Spinal cord (tissue), 10 donors: ENCODE data around the gene TEK. TPM values are rescaled to one million over a fixed set of nuclear protein-coding genes. Genes with fewer than 3 reads are reported as not detected.
A peak's percentile ranks its signal among the peaks of the same experiment; 100 is the strongest.

Experiments used
- DNase-seq, 6 donors: peaks; one replicate each; pipeline versions ENCODE4 v3.0.0 to v3.0.0-alpha.2; 2013 to 2015; ENCODE audit warnings: low spot score in 6 of 6, low read depth in 4 of 6
- H3K27ac ChIP-seq: one replicate; pipeline ENCODE4 v1.5.1; 2013; ENCODE audit warnings: low read depth, low read length, control low read depth
- H3K27me3 ChIP-seq: one replicate; pipeline ENCODE4 v1.6.1; 2013; ENCODE audit warnings: low read length; ENCODE audit not compliant: control insufficient read depth, insufficient read depth
- H3K36me3 ChIP-seq: one replicate; pipeline ENCODE4 v1.6.1; 2013; ENCODE audit warnings: low read length; ENCODE audit not compliant: control insufficient read depth, insufficient read depth
- H3K4me1 ChIP-seq: one replicate; pipeline ENCODE4 v1.6.1; 2013; ENCODE audit warnings: low read length; ENCODE audit not compliant: control insufficient read depth, insufficient read depth
- H3K4me3 ChIP-seq: one replicate; pipeline ENCODE4 v1.5.1; 2013; ENCODE audit warnings: low read depth, low read length, control low read depth
- H3K9me3 ChIP-seq: one replicate; pipeline ENCODE4 v1.6.1; 2013; ENCODE audit warnings: low read length; ENCODE audit not compliant: control insufficient read depth, insufficient read depth
- WGBS: methylation state at CpG from one replicate; pipeline ENCODE4 v1.1.5; 2013; ENCODE audit warnings: missing lambda C conversion rate; ENCODE audit not compliant: insufficient coverage; 5-methylcytosine and 5-hydroxymethylcytosine counted together
- long read RNA-seq, 4 donors: transcript quantifications; one replicate each; lab custom pipeline, GENCODE V29; 2026
- polyA plus RNA-seq, 2 donors: library from polyadenylated mRNA; unstranded; fragments of 120-200 nt; gene quantifications; one replicate each; pipeline ENCODE4 v1.2.1, GENCODE V29; 2013; ENCODE audit not compliant: insufficient read length in 2 of 2
- total RNA-seq, 2 donors: library from RNA; depleted of rRNA in 1 of 2; stranded (reverse); fragments of 120-200 nt in 1 of 2; fragments of >200 nt in 1 of 2; gene quantifications; one replicate each; pipeline versions ENCODE4 v1.2.3 to v1.2.4, GENCODE V29; 2013 to 2014
- donor health status: healthy.

TEK gene
- 10 to 100 TPM; 15.8 to 39.0 TPM for total RNA-seq
- 10 to 100 TPM; 12.0 to 13.4 TPM for polyA plus RNA-seq
- long read RNA-seq, donor 1, full-length matches to known transcripts = 1 of 9 reads
- long read RNA-seq, donor 1, partial matches to known transcripts = 8 of 9 reads
- long read RNA-seq, donor 1, other reads (novel, unspliced or antisense) = 0 of 9 reads
- long read RNA-seq, donor 2 = 0 reads
- long read RNA-seq, donor 3 = 0 reads
- long read RNA-seq, donor 4, full-length matches to known transcripts = 1 of 1 reads
- long read RNA-seq, donor 4, partial matches to known transcripts = 0 of 1 reads
- long read RNA-seq, donor 4, other reads (novel, unspliced or antisense) = 0 of 1 reads

GRCh38 chr9:27108981-27109541, at the start of gene TEK:
Gene TEK, plus strand, starts transcription at chr9:27109225. Its CDS starts 366 bp downstream, at chr9:27109591.
- Histone ChIP-seq H3K4me3 (peak within 1 kb of the TSS; percentile 1), H3K9me3 (no peaks in the 10 kb centered on the region), H3K27ac (no peak within 1 kb of the TSS), H3K27me3 (no peaks in the 10 kb centered on the region), H3K36me3 (no peaks in the 10 kb centered on the region), H3K4me1 (no peaks in the 10 kb centered on the region)
- 13% methylated on average over 3 of the region's 9 CpGs for WGBS
- DNase-seq = peak in 3 of 6 donors; percentile 10 to 29 (median 15)

DNA sequence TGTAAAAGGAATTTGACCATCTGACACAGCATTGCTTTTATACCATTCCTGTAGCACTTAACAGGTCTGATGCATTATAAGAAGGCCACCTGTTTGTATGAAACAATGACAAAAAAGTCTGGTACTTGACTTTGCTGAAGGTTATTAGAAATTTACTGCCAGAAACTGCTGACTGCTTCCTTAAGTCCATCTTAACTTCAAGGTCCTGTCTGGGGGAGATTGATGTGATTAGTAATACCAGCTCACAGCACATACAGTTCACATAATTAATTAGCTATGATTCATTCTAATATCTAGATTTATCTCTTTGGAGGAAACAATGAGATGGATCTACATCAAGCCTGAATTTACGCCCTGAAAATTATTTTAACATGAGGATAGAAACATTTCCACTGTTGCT, 49.6 kb upstream of the TEK start:
- Histone ChIP-seq H3K36me3 (no peaks in the 10 kb centered on the region), H3K27me3 (no peaks in the 10 kb centered on the region), H3K4me1 (no peaks in the 10 kb centered on the region), H3K27ac (no peak overlapping the region), H3K9me3 (no peaks in the 10 kb centered on the region), H3K4me3 (no peak overlapping the region)
- DNase-seq = peak in 1 of 6 donors; percentile 37
- no CpG with 5 or more reads among the region's 1 CpG for WGBS

DNA sequence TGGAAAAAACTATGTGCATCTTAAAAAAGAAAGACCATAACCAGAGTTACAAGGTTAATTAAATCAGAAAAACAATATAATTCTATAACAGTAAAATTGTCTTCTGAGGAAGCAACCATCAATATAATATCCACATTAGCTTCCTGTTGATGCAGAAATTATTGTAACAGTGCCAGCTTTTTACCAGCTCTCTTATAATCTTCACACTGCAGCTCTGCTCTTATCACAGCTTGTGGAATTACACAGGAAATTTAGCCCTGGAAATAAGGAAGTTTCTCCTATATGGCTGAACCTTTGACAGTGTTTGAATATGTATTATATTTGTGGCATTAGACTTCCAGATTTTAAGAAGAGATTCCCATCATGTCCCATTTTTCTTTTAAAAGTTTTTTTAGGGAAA, 49.1 kb upstream of the TEK start:
- Histone ChIP-seq H3K9me3 (no peaks in the 10 kb centered on the region), H3K36me3 (no peaks in the 10 kb centered on the region), H3K27ac (no peak overlapping the region), H3K4me3 (no peak overlapping the region), H3K27me3 (no peaks in the 10 kb centered on the region), H3K4me1 (no peaks in the 10 kb centered on the region)
- DNase-seq = peak in 3 of 6 donors; percentile 6 to 67 (median 12)

DNA sequence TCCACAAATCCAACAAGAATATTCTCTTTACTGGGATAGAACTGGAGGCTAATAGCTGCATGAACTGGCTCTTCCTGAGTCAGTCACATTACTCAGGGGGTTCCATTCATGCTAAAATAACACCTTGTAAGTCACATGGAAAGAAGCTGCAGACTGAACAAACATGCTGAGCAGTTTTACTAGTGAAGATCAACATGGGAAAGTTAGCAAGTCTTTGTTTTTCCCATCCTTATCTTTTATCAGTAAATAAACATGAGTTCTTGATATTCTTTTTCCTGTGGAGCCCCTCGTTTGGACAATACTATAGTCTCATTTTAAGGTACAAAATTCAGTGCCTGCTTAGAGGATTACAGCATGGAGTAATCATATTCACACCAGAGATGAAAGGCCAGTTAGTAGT, 43.7 kb upstream of the TEK start:
- no peak for DNase-seq
- Histone ChIP-seq H3K4me3 (no peak overlapping the region), H3K27ac (no peak overlapping the region), H3K27me3 (no peaks in the 10 kb centered on the region), H3K9me3 (no peaks in the 10 kb centered on the region), H3K4me1 (no peaks in the 10 kb centered on the region), H3K36me3 (no peaks in the 10 kb centered on the region)
- no CpG with 5 or more reads among the region's 1 CpG for WGBS

- Histone ChIP-seq H3K36me3 (no peaks in the 10 kb centered on the region), H3K4me1 (no peaks in the 10 kb centered on the region), H3K4me3 (no peak overlapping the region), H3K27me3 (no peaks in the 10 kb centered on the region), H3K9me3 (no peaks in the 10 kb centered on the region), H3K27ac (no peak overlapping the region)
- 65% methylated on average over 3 of the region's 4 CpGs for WGBS
- no peak for DNase-seq
These were observed 34.9 kb upstream of the TEK start for GRCh38 chr9:27073841-27074728.

DNA sequence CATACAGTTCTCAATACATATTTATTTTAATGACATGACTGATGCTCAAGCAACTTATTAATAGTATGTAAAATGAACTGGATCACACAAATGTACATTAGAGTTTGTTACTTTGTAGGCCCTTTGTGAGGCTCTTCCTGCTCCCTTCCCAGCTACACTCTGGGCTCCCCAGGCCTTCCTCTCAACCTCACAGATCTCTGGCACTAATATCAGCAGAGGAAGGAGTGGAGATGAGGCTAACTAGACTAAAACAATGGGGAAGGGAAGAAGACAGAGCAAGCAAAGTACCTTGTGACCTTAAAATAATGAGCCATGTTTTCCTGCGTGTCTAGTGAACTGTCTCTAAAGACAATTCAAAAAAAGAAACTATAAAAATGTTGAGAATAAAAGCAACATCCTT, 30.3 kb upstream of the TEK start:
- Histone ChIP-seq H3K27ac (no peak overlapping the region), H3K4me1 (no peaks in the 10 kb centered on the region), H3K27me3 (no peaks in the 10 kb centered on the region), H3K4me3 (no peak overlapping the region), H3K36me3 (no peaks in the 10 kb centered on the region), H3K9me3 (no peaks in the 10 kb centered on the region)
- DNase-seq = no peak
- no CpG with 5 or more reads among the region's 1 CpG for WGBS

- Histone ChIP-seq H3K9me3 (no peaks in the 10 kb centered on the region), H3K36me3 (no peaks in the 10 kb centered on the region), H3K4me1 (no peaks in the 10 kb centered on the region), H3K27me3 (no peaks in the 10 kb centered on the region), H3K27ac (peak overlapping the region; percentile 57), H3K4me3 (no peak overlapping the region)
- WGBS = no CpG with 5 or more reads among the region's 5 CpGs
- DNase-seq = peak in 1 of 6 donors; percentile 23
These were observed 23.6 kb upstream of the TEK start for GRCh38 chr9:27085456-27085855.

- no peaks in the 10 kb centered on the region for H3K9me3 ChIP-seq
- H3K27ac ChIP-seq = peak overlapping the region; percentile 61
- no peak for DNase-seq
- H3K4me3 ChIP-seq = no peak overlapping the region
- no peaks in the 10 kb centered on the region for H3K27me3 ChIP-seq
- no peaks in the 10 kb centered on the region for H3K4me1 ChIP-seq
- no peaks in the 10 kb centered on the region for H3K36me3 ChIP-seq
- no CpG with 5 or more reads among the region's 11 CpGs for WGBS
These were observed 22.0 kb upstream of the TEK start for GRCh38 chr9:27086818-27087680.

- Histone ChIP-seq H3K36me3 (no peaks in the 10 kb centered on the region), H3K9me3 (no peaks in the 10 kb centered on the region), H3K4me3 (no peak overlapping the region), H3K27ac (no peak overlapping the region), H3K4me1 (no peaks in the 10 kb centered on the region), H3K27me3 (no peaks in the 10 kb centered on the region)
- WGBS = no CpG with 5 or more reads among the region's 4 CpGs
- DNase-seq = no peak
These were observed 20.0 kb upstream of the TEK start for GRCh38 chr9:27088981-27089380.
